H1 (cell line): Measurements from ENCODE around the gene SNAP25. TPM values are rescaled to one million over a fixed set of nuclear protein-coding genes. Genes with fewer than 3 reads are reported as not detected.

Experiments used
- CBX8 ChIP-seq: fragments of 300-800, 300-1000 bp; sonication (generic); IDR thresholded peaks from 2 replicates; pipeline ENCODE4 v1.7.1; 2016; ENCODE audit warnings: low read depth, low read length, borderline replicate concordance
- CHD1 ChIP-seq: IDR thresholded peaks from 2 replicates; pipeline ENCODE4 v1.6.1; 2012; ENCODE audit warnings: low read depth, low read length, improper control_type of control experiment
- E2F6 ChIP-seq: IDR thresholded peaks from 2 replicates; pipeline ENCODE4 v1.6.1; 2012; ENCODE audit warnings: inconsistent platforms
- HDAC6 ChIP-seq: IDR thresholded peaks from one replicate; pipeline ENCODE4 v1.7.1; 2012; ENCODE audit warnings: low read depth, mild to moderate bottlenecking, inconsistent platforms, low read length, moderate library complexity
- KDM1A ChIP-seq: fragments of 200-600, 300-600 bp; sonication (generic); IDR thresholded peaks from 2 replicates; pipeline ENCODE4 v1.7.1; 2016; ENCODE audit warnings: mild to moderate bottlenecking, low read length, borderline replicate concordance
- NRF1 ChIP-seq: IDR thresholded peaks from 2 replicates; pipeline ENCODE4 v1.6.1; 2011; ENCODE audit warnings: mild to moderate bottlenecking, low read depth, low read length, improper control_type of control experiment
- SIRT6 ChIP-seq: IDR thresholded peaks from one replicate; pipeline ENCODE4 v1.7.1; 2012; ENCODE audit warnings: low read length, inconsistent platforms
- SRF ChIP-seq: IDR thresholded peaks from 2 replicates; pipeline ENCODE4 v1.6.1; 2011; ENCODE audit warnings: mild to moderate bottlenecking, low read depth, low read length, moderate library complexity
- TAF1 ChIP-seq: IDR thresholded peaks from 2 replicates; pipeline ENCODE4 v1.6.1; 2011; ENCODE audit warnings: mild to moderate bottlenecking, low read depth, low read length
- TEAD4 ChIP-seq: IDR thresholded peaks from 2 replicates; pipeline ENCODE4 v1.6.1; 2012; ENCODE audit warnings: low read depth, low read length, inconsistent platforms, mixed read lengths
- polyA plus RNA-seq, 7 experiments: library from polyadenylated mRNA; depleted of rRNA in 3 of 7; stranded (reverse) in 5 of 7; unstranded in 2 of 7; fragments of >200 nt in 5 of 7; fragments of 200-250 nt in 2 of 7; gene quantifications; 1 replicate in 5 of 7; 2 replicates in 1 of 7; 4 replicates in 1 of 7; pipeline versions ENCODE4 v1.2.1 to v1.2.3, GENCODE V29; 2011 to 2013; ENCODE audit warnings: missing spikeins in 2 of 7, mixed read lengths in 2 of 7
- total RNA-seq: library from RNA; stranded (reverse); fragmentation: NEBNext Ultra II Directional; extraction: Animal tissue kit (Norgen Biotek cat#: 25700); gene quantifications from 2 replicates; pipeline ENCODE4 v1.2.1, GENCODE V29; 2021

Gene SNAP25
- total and polyA plus RNA-seq, 2 of the 8 experiments (the other 6 are each of a cell fraction or from before 2014, with no cell fraction given) = 0.51 to 0.52 TPM

GRCh38 chr20:10171864-10172751, 46.5 kb upstream of the SNAP25 start (continued):
- TF ChIP-seq TAF1 (no peak), E2F6 (no peak), KDM1A (no peak), CBX8 (no peak), HDAC6 (no peak), SRF (no peak), NRF1 (no peak), CHD1 (no peak), TEAD4 (no peak), SIRT6 (no peak)
